ENCODE results near the gene ODC1. TPM values are rescaled to one million over a fixed set of nuclear protein-coding genes. Genes with fewer than 3 reads are reported as not detected.
A peak's percentile ranks its signal among the peaks of the same experiment; 100 is the strongest.

ODC1 gene
- polyA plus RNA-seq, 1 of the 3 experiments (the other 2 are of a cell fraction) = 253 TPM

GRCh38 chr2:10392548-10392947 lies 55.6 kb downstream of the ODC1 start:
- H3K79me2 ChIP-seq (ENCODE audit: insufficient read depth) = 0 out of 2 replicates have a peak, but pooled peaks cover 4% of the 10 kb centered on the region
- ChIA-PET CTCF (interaction anchor here (0.7 to 5.0 kb wide), 17 partner anchors 8 to 252 kb away, joined by 3 to 53 read pairs (median 4); partner anchors contain the start of gene HPCAL1), POLR2A (interaction anchor here (0.8 to 1.7 kb wide), 11 partner anchors 10 to 420 kb away, joined by 3 to 6 read pairs (median 4); partner anchors contain the start of gene ODC1)
- H3K4me2 ChIP-seq = no peak overlapping the region
- no peaks in the 10 kb centered on the region for H3K36me3 ChIP-seq (replicated peaks in 1 of 2; ENCODE audit: control insufficient read depth in 1 of 2, insufficient read depth in 2 of 2, low read length in 1 of 2)
- H3K4me3 ChIP-seq (ENCODE audit: low read depth in 2 of 2, low read length in 1 of 2) = no peak overlapping the region
- peak overlapping the region in 1 of 2 experiments; percentile 96; a peak in 2 of 4 replicates for H3K27ac ChIP-seq (ENCODE audit: low read depth in 2 of 2, low read length in 1 of 2)
- H3F3A ChIP-seq (replicated peaks; ENCODE audit: insufficient read depth) = no peaks in the 10 kb centered on the region
- H2AFZ ChIP-seq (ENCODE audit: low read depth) = no peak overlapping the region
- no peak for DNase-seq
- peaks cover 3 to 92% of the 10 kb centered on the region in 2 experiments; a peak in 3 of 4 replicates for H3K4me1 ChIP-seq (ENCODE audit: control insufficient read depth in 1 of 2, insufficient read depth in 2 of 2, low read depth in 1 of 2, low read length in 1 of 2)
- H4K20me1 ChIP-seq (ENCODE audit: insufficient read depth) = 0 out of 2 replicates have a peak, but pooled peaks cover 8% of the 10 kb centered on the region
- no peaks in the 10 kb centered on the region for H3K9me2 ChIP-seq
- H3K27me3 ChIP-seq (ENCODE audit: insufficient read depth) = no peaks in the 10 kb centered on the region
- H3K9me3 ChIP-seq = no peaks in the 10 kb centered on the region
- 69% methylated on average over 6 of the region's 6 CpGs for WGBS (ENCODE audit: low lambda C conversion rate)
- TF ChIP-seq TEAD4 (IDR thresholded peaks at IDR 0.05; ENCODE audit: borderline replicate concordance, insufficient read depth) = no peak
- TF ChIP-seq RCOR1 (IDR thresholded peaks at IDR 0.05; ENCODE audit: low read length) = 0 out of 2 replicates have a peak, but pooled peaks have one; percentile 32
- TF ChIP-seq NFIC (IDR thresholded peaks at IDR 0.05; ENCODE audit: borderline replicate concordance) = no peak
- no peak for TF ChIP-seq PBX3 (IDR thresholded peaks at IDR 0.05)
- H3K9ac ChIP-seq = no peak overlapping the region

DNA sequence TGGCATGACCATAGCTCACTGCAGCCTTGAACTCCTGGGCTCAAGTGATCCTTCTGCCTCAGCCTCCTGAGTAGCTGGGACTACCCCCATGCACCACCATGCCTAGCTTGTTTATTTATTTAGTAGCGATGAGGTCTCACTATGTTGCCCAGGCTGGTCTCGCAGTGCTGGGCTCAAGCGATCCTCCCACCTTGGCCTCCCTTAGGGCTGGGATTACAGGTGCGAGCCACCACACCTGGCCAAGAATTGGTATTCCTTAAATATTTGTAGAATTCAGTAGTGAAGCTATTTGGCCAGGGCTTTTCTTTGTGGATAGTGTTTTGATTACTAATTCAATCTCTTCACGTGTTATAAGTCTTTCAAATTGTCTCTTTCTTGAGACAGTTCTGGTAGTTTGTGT lies 56.0 kb downstream of the ODC1 start:
- Histone ChIP-seq H3K4me1 (ENCODE audit: control insufficient read depth in 1 of 2, insufficient read depth in 2 of 2, low read depth in 1 of 2, low read length in 1 of 2) (peaks cover 3 to 92% of the 10 kb centered on the region in 2 experiments; a peak in 3 of 4 replicates), H4K20me1 (ENCODE audit: insufficient read depth) (0 out of 2 replicates have a peak, but pooled peaks cover 8% of the 10 kb centered on the region), H3K9me2 (no peaks in the 10 kb centered on the region), H3F3A (replicated peaks; ENCODE audit: insufficient read depth) (no peaks in the 10 kb centered on the region), H2AFZ (ENCODE audit: low read depth) (no peak overlapping the region), H3K9ac (no peak overlapping the region), H3K27ac (ENCODE audit: low read depth in 2 of 2, low read length in 1 of 2) (peak overlapping the region in 1 of 2 experiments; percentile 96; a peak in 2 of 4 replicates), H3K4me3 (ENCODE audit: low read depth in 2 of 2, low read length in 1 of 2) (no peak overlapping the region), H3K9me3 (no peaks in the 10 kb centered on the region), H3K4me2 (no peak overlapping the region), H3K79me2 (ENCODE audit: insufficient read depth) (0 out of 2 replicates have a peak, but pooled peaks cover 4% of the 10 kb centered on the region), H3K36me3 (replicated peaks in 1 of 2; ENCODE audit: control insufficient read depth in 1 of 2, insufficient read depth in 2 of 2, low read length in 1 of 2) (no peaks in the 10 kb centered on the region), H3K27me3 (ENCODE audit: insufficient read depth) (no peaks in the 10 kb centered on the region)
- ChIA-PET CTCF (interaction anchor here (0.9 to 5.0 kb wide), 9 partner anchors 8 to 251 kb away, joined by 3 to 53 read pairs (median 4); partner anchors contain the start of gene HPCAL1), POLR2A (interaction anchor here (1.2 to 1.7 kb wide), 2 partner anchors 56 to 105 kb away, joined by 3 to 4 read pairs; partner anchors contain the start of gene ODC1)
- TF ChIP-seq SMC3 (IDR thresholded peaks at IDR 0.05; ENCODE audit: low read depth, low read length) (no peak), POLR2AphosphoS5 (IDR thresholded peaks at IDR 0.05; ENCODE audit: low read depth, low read length) (no peak), REST (IDR thresholded peaks at IDR 0.05; ENCODE audit: low read depth, low read length) (no peak)
- TF ChIP-seq, protein P1, sequence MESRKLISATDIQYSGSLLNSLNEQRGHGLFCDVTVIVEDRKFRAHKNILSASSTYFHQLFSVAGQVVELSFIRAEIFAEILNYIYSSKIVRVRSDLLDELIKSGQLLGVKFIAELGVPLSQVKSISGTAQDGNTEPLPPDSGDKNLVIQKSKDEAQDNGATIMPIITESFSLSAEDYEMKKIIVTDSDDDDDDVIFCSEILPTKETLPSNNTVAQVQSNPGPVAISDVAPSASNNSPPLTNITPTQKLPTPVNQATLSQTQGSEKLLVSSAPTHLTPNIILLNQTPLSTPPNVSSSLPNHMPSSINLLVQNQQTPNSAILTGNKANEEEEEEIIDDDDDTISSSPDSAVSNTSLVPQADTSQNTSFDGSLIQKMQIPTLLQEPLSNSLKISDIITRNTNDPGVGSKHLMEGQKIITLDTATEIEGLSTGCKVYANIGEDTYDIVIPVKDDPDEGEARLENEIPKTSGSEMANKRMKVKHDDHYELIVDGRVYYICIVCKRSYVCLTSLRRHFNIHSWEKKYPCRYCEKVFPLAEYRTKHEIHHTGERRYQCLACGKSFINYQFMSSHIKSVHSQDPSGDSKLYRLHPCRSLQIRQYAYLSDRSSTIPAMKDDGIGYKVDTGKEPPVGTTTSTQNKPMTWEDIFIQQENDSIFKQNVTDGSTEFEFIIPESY (IDR thresholded peaks at IDR 0.05; ENCODE audit: borderline replicate concordance, low read depth) = no peak
- WGBS (ENCODE audit: low lambda C conversion rate) = 88% methylated on average over 5 of the region's 5 CpGs
- DNase-seq = no peak
